ENCODE measurements around the gene CCND2.

CCND2 gene

DNA sequence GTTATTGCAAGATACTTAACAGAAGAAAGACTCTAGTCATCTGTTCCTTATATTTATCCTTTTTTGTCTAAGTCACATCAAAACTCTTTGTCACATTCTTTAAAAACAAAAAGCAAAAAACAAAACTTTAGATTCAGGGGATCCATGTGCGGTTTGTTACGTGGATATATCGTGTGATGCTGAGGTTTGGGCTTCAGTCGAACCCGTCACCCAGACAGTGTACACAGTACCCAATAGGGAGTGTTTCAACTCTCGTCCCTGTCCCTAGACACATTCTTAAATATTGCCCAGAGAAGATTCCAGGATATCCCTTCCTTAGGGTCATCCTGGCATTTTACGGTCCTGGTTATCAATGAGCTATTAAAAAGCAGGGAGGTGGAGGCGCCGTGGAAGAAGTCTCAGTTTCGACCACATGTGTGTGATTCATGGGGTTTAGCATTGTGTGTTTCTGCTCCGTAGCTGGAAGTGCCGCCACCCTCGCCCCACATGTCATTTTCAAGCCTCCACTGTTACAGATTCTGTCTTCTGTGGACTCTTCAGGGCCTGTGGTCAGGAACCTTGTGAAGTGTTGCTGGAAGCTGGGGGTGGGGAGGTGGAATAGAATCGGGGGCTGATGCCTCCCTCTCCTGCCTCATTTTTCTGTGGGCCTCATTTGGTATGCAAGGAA lies 19.9 kb downstream of the CCND2 start:
- no peak for DNase-seq

DNA sequence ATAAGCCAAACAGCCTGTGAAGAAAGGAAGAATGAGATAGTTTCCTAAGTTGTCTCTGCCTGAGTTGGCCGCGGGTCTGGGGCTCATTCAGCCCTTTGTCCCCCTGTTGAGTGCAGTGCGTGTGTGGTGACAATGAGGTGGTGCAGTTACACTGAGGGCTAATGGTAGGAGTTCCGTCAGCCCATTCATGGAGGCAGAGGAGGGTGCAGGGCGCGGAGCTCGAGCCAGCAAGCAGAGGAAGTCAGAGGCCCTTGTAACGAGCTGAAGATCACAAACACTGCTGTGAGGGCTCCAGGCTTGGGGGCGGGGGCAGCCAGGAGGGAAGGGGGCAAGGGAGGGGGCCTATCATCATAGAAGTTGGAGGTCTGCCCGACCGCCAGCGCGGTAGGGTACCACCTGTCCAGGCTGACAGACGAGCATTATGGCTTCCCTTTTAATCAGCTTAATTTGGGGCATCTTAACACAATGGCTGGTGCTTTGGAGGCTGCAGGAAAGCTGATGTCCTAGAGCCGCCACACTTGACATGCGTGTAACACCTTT lies 20.5 kb downstream of the CCND2 start:
- no peak for DNase-seq

DNA sequence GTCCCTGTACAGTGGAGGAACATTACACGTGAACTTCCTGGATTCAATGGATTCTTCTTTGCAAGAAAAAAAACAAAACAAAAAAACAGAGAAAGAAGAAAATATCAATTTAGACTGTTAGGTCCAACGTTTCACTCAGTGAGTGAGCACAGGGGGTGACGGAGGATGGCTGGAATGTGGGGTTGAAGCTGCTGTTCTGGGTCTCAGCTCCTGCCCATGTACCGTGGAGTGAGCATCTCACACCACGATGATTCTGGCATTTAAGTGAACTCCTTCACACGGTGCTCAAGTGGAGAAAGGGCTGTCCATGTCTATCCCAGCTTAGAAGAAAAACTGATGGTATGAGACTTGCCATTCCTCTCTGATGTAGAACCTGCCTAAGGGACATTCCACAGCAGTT lies 23.2 kb downstream of the CCND2 start:
- no peak for DNase-seq

DNA sequence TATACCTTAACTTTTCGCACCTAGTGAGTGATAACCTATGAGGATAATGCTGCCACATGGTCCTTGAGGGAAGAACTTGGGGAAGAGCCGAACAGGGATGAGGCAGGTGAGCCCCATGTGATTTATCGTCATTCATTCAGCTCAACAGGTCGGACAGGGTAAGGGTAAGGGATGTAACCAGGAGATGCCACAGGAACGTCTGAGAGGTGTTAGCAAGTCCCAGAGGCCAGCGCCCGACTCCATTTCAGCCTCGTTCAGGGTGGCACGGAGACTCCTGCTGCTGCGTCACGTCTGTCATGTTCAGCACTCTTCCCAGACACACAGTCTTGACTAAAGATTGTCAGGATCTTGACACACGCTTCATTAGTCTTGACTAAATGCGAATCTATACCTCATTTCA lies 24.1 kb downstream of the CCND2 start:
- DNase-seq: no peak

DNA sequence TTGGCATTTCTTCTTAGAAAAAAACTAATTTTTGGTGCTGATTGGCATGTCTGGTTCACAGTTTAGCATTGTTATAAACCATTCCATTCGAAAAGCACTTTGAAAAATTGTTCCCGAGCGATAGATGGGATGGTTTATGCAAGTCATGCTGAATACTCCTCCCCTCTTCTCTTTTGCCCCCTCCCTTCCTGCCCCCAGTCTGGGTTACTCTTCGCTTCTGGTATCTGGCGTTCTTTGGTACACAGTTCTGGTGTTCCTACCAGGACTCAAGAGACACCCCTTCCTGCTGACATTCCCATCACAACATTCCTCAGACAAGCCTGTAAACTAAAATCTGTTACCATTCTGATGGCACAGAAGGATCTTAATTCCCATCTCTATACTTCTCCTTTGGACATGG lies 27.3 kb downstream of the CCND2 start:
- no peak for DNase-seq

DNA sequence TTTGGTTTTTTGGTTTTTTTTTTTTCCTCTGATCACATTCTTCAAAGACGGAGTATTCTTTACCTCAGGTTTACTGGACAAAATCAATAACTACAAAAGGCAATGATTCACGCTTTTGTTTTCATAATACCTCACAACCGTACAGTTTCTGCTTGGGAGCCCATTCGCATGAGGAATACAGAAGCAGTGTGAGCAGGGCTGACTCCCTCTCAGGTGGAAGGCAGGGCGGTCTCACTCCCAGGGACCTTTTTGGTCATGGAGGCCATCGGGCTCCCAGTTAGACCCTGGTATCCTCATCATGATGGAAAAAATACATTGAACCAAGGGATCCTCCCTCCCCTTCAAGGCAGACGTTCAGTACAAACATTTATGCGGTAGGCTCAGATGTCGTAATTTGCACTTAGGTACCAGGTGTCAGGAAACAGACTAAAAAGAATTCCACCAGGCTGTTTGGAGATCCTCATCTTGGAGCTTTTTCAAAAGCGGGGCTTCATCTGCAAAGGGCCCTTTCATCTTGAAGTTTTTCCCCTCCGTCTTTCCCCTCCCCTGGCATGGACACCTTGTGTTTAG lies 28.5 kb downstream of the CCND2 start:
- DNase-seq: no peak

DNA sequence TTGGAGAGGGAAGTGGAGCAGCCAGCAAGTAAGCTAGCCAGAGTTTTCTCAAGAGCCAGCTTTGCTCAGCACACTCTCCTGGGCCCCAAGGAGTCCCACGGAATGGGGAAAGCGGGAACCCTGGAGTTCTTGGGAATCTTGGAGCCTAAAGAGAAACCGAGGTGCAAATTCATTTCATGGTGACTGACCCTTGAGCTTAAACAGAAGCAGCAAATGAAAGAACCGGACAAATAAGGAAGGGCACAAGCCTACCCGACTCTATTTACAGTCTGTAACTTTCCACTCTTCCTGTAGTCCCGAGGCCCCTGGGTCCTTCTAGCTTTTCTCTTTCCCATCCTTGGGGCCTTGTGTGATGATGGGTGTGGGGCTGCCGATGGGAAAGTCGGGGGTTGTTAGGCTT lies 29.3 kb downstream of the CCND2 start:
- DNase-seq: no peak

DNA sequence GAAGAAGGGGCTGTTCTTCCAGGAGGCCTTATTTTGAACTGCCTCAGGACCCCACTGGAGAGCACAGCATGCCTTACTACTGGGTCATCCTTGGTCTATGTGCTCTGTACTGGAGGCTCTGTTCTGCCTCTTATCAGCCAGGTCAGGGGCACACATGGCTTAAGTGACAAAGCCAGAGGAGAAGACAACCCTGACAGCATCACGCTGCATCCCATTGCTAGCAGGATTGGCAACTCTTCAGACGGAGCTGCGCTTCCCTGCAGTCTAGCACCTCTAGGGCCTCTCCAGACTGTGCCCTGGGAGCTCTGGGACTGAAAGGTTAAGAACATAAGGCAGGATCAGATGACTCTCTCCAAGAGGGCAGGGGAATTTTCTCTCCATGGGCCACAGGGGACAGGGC lies 30.2 kb downstream of the CCND2 start:
- DNase-seq: no peak

DNA sequence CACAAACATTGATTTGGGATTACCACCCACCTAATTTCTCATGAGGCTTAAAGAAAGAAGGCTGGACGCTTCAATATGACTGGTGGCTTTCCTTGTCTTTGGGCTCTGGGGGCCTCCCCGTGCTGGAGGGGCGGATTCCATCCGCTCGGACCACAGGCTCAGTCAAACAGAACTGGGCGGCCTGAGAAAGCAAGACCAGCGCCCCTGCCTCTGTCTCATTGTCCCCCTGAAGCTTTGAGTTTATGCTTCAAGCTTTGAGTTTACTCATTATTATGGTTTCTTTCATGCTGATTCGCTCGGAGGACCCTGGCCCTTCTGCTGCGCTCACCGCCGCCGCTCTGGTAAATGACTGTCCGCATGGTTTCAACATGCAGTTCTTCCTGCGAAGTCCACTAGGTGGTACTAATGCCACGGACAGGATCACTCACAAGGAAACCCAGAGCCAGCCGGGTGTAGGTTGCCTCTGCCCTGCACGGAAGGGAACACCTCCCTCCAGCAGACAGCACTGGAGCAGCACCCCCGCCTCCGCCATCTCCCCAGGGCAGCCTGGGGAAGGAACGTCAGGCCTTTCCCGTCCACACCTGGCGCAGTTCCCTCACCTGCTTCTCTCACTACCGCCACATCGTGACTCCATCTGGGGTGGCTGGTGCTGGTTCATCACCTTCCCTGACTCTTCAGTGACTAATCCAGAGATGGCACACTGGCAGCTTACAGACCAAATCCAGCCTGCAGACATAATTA lies 34.2 kb downstream of the CCND2 start:
- DNase-seq: peak; percentile 44 to 54

DNA sequence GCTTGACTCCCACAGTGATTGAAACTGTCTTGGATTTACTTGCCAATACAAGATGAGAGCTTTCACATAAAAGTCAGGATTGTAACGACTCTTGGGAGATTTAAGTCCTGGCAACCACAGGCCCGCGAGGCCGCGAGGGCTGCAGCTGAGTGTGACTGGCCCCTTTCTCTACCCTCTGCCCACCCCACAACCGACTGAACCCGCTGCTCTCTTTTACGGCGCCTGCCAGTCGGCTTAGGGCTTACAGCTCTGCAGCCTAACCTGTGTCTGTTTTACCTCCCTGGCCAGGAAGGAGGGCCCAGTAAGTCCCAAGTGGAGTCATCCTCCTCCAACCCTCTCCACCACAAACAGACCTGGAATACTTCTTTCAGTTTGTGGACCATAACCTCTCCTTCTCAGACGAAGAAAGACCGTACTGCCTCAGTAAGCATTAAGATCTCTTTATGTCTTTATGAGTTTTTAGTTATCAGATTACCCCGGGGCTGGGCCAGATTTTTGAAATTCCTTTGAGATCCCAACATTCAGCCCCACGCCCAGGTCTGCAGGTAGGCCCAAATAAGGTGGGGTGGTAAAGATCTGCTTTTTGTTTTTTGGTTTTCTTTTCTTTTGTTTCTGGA lies 34.9 kb downstream of the CCND2 start:
- no peak for DNase-seq

DNA sequence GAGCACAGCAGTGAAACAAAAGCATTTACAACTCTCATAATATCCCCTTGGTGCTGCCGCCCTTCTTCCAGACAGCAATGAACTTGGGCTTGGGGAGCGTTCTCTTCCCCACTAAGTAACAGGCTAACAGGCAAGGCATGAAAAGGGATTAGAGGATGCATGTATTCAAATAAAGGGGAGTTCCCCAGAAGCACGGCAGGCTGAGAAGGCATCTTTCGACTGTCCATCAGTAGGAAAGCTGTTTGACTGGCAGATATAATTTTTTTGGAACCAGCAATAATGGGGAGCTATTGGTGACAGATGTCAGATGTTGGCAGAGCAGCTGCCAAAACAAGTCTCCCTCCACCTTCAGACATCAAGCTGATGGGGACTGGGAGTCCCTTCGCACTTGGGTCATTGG lies 38.2 kb downstream of the CCND2 start:
- no peak for DNase-seq

DNA sequence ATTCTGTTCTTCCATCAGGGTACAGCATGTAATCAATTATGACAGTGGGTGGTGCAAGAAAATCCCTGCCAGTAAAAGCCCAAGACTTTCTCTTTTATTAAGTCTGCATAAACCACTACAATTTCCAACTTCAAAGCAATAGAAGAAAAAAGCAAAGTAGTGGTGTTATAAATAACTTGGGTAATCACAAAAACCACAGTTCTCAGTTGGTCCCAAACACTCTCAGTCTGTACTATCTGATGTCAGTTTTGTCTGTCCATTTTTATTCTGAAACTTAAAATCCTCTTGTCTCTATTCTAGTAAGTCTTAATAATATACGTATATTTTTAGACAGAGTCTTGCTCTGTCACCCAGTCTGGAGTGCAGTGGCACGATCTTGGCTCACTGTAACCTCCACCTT lies 38.7 kb downstream of the CCND2 start:
- DNase-seq: no peak

DNA sequence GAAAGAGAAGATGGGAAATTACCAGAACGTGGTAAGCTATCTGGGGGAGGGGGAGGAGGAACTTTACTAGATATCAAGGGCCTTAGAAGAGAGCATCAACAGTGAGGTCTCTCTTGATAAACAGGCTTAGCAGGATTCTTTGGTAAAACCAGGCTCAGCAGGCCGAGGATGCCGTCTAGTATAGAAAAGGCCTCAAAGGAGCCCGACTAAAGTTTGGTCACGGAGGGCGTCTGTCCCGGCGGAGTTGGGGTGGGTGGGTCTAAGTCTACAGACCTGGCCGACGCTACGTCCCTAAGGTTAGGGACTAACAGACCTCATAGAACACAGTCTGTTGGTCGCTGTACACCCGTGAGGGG lies 46.9 kb downstream of the CCND2 start:
- peak in 1 of 2 experiments; percentile 50 for DNase-seq

DNA sequence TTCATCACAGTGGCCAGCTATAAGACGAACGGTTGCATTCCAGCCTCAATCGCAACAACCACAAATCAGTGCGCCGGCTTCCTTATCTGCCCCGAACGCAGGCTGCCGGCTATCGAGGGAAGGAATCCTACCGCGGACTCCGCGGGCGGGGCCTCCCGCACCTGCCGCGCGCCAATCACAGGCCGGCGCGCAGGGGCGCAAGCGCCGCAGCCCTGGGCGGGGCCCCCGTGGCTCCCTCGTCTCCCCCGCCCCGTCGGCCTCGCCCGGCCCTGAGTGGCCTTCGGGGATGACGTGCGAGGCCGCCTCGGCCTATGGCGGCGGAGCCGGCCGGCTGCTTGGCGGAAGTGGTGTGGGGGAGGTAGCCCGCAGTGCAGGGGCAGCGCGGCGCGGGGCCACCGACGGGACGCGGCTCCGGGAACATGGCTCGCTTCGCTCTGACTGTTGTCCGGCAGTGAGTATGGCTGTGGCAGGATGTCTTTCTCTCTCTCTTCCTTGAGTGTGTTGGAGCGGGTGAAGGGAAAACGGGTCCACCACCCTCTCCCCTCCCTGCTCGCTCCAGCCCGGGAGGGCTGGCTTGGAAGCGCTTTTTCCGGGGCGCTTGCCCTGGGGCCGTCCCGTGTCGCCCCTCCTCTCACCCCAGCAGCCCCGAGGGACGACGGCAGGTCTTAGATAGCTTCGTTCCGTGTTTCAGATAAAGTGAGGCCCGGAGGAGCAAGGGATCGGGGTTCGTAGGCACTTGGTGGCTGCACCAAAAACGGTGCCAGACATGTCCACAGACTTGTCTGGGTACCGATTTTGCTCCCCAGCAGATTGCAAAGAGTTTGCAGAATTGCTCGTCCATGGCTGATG lies 47.5 kb downstream of the CCND2 start, which contains the start of gene TIGAR:
Gene TIGAR (plus strand): TSS at position 361 of the 849 bp plus-strand sequence. CDS start 59 bp downstream, at position 420.
- peak; percentile 74 to 94 for DNase-seq

DNA sequence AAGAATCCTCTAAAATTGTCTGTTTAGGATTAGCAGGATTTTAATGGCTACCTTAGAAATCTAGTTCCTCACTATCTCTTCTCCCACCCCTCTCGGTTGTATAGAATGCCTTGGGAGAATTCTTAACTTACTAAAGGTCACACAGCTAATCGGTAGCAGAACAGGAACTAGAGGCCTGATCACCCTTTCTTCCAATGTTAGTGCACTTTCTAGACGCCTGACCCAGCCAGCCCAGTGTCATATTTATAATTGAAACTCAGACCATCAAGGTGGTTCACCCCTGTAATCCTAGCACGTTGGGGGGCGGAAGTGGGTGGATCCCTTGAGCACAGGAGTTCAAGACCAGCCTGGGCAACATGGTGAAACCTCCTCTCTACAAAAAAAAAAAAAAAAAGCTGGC lies 49.2 kb downstream of the CCND2 start:
- DNase-seq: no peak
